Keratinocyte (primary cell): Measurements from ENCODE around the gene NDUFAF2. TPM values are rescaled to one million over a fixed set of nuclear protein-coding genes. Genes with fewer than 3 reads are reported as not detected.

Experiments
- DNase-seq: peaks from one replicate; pipeline ENCODE4 v3.0.0-alpha.2; 2011; ENCODE audit warnings: low read depth, missing footprints, low spot score
- FAIRE-seq: peaks from 2 replicates; lab custom pipeline; 2011; peaks lifted over from hg19 to GRCh38; lab: Jason Lieb, UNC
- H2AFZ ChIP-seq: 2 replicates; pipeline ENCODE4 v1.6.0; 2012; ENCODE audit warnings: low read length, control low read depth, inconsistent platforms; ENCODE audit not compliant: control insufficient read depth
- H3K27ac ChIP-seq: 2 replicates; pipeline ENCODE4 v1.5.1; 2011; ENCODE audit warnings: low read length; ENCODE audit not compliant: control insufficient read depth, insufficient read depth
- H3K27me3 ChIP-seq: 3 replicates; pipeline ENCODE4 v1.6.0; 2011; ENCODE audit warnings: low read length; ENCODE audit not compliant: control insufficient read depth, insufficient read depth; ENCODE audit errors: extremely low read depth
- H3K36me3 ChIP-seq, 2 experiments: 2 replicates in 1 of 2; 3 replicates in 1 of 2; pipeline ENCODE4 v1.5.1; 2011; ENCODE audit warnings: low read length in 2 of 2, mild to moderate bottlenecking in 1 of 2; ENCODE audit not compliant: control insufficient read depth in 2 of 2, insufficient read depth in 2 of 2; ENCODE audit errors: extremely low read depth in 1 of 2
- H3K4me1 ChIP-seq: 3 replicates; pipeline ENCODE4 v1.5.1; 2011; ENCODE audit warnings: low read length; ENCODE audit not compliant: control insufficient read depth, insufficient read depth; ENCODE audit errors: extremely low read depth
- H3K4me2 ChIP-seq: 3 replicates; pipeline ENCODE4 v1.6.0; 2011; ENCODE audit warnings: low read depth, low read length; ENCODE audit not compliant: control insufficient read depth, insufficient read depth; ENCODE audit errors: extremely low read depth
- H3K4me3 ChIP-seq, 3 experiments: fragments of 200-600 bp in 1 of 3; sonication (generic) in 1 of 3; 2 replicates in 2 of 3; 3 replicates in 1 of 3; pipeline ENCODE4 v1.5.1; 2011 to 2016; ENCODE audit warnings: low read length in 3 of 3, mild to moderate bottlenecking in 3 of 3, control low read depth in 2 of 3, inconsistent platforms in 1 of 3, low read depth in 1 of 3, mixed read lengths in 1 of 3, mixed run types in 1 of 3, moderate library complexity in 1 of 3; ENCODE audit not compliant: control insufficient read depth in 2 of 3, insufficient read depth in 2 of 3; ENCODE audit errors: extremely low read depth in 1 of 3
- H3K79me2 ChIP-seq: 2 replicates; pipeline ENCODE4 v1.6.0; 2012; ENCODE audit warnings: low read length; ENCODE audit not compliant: control insufficient read depth, insufficient read depth
- H3K9ac ChIP-seq: 3 replicates; pipeline ENCODE4 v1.6.0; 2011; ENCODE audit warnings: low read length; ENCODE audit not compliant: control insufficient read depth, insufficient read depth; ENCODE audit errors: extremely low read depth
- H3K9me1 ChIP-seq: 3 replicates; pipeline ENCODE4 v1.6.0; 2011; ENCODE audit warnings: low read length; ENCODE audit not compliant: control insufficient read depth, insufficient read depth; ENCODE audit errors: extremely low read depth
- H3K9me3 ChIP-seq: 2 replicates; pipeline ENCODE4 v1.5.1; 2012; ENCODE audit warnings: low read depth, low read length; ENCODE audit not compliant: control insufficient read depth
- H4K20me1 ChIP-seq: 3 replicates; pipeline ENCODE4 v1.6.0; 2011; ENCODE audit warnings: low read length; ENCODE audit not compliant: control insufficient read depth, insufficient read depth; ENCODE audit errors: extremely low read depth
- CTCF ChIP-seq, 3 experiments: IDR thresholded peaks in 1 of 3; conservative IDR thresholded peaks in 1 of 3; optimal IDR thresholded peaks in 1 of 3; 2 replicates in 2 of 3; 3 replicates in 1 of 3; pipeline versions ENCODE3 to v1.5.1; 2011; ENCODE audit warnings: low read length in 3 of 3, mild to moderate bottlenecking in 3 of 3, moderate library complexity in 2 of 3, control low read depth in 1 of 3, inconsistent platforms in 1 of 3; ENCODE audit not compliant: insufficient read depth in 2 of 3; ENCODE audit errors: extremely low read depth in 1 of 3
- EZH2 ChIP-seq: IDR thresholded peaks from one replicate; pipeline ENCODE4 v1.6.1; 2012; ENCODE audit warnings: inconsistent platforms, mild to moderate bottlenecking, low read length, moderate library complexity
- dilution Hi-C: fragments of 300-500 bp; cut with MboI; formaldehyde crosslinking; loops from one replicate; pipeline ENCODE4 v1.7.0; 2020; ENCODE audit warnings: low sequenced_read_pairs; ENCODE audit not compliant: extremely low pct_ligation_motif_present
- polyA plus RNA-seq, 5 experiments: library from polyadenylated mRNA; depleted of rRNA in 3 of 5; stranded (reverse) in 3 of 5; stranded (forward) in 1 of 5; unstranded in 1 of 5; fragments of >200 nt; gene quantifications; 1 replicate in 1 of 5; 2 replicates in 3 of 5; 3 replicates in 1 of 5; pipeline versions ENCODE4 v1.2.1 to v1.2.3, GENCODE V29; 2011 to 2012; ENCODE audit warnings: missing spikeins in 2 of 5, low read depth in 1 of 5, low replicate concordance in 1 of 5

Gene NDUFAF2
- polyA plus RNA-seq, 1 donor (not counting 4 experiments of a cell fraction or from before 2014, with no cell fraction given) = 62.3 TPM

GRCh38 chr5:60996368-60996767 is 51.4 kb downstream of the NDUFAF2 start:
- FAIRE-seq = no peak
- dilution Hi-C loops = no loop called here
- H3K9me1 ChIP-seq = no peaks in the 10 kb centered on the region

GRCh38 chr5:60997721-60998120 is 52.7 kb downstream of the NDUFAF2 start:
- Histone ChIP-seq H4K20me1 (no peaks in the 10 kb centered on the region), H3K4me1 (peaks cover 5% of the 10 kb centered on the region), H3K27ac (no peak overlapping the region), H3K27me3 (no peaks in the 10 kb centered on the region), H3K9ac (no peak overlapping the region), H3K36me3 (peaks cover 0 to 3% of the 10 kb centered on the region in 2 experiments), H3K9me3 (peaks cover 8% of the 10 kb centered on the region), H3K9me1 (no peaks in the 10 kb centered on the region), H3K79me2 (peaks cover 10% of the 10 kb centered on the region), H3K4me3 (no peak overlapping the region), H3K4me2 (no peak overlapping the region), H2AFZ (no peak overlapping the region)
- no peak for FAIRE-seq
- dilution Hi-C loops = no loop called here
- no peak for DNase-seq
- TF ChIP-seq EZH2 (no peak), CTCF (optimal IDR thresholded peaks at IDR 0.05 in 1 of 3, IDR thresholded peaks at IDR 0.05 in 1 of 3, conservative IDR thresholded peaks at IDR 0.05 in 1 of 3; ENCODE audit: extremely low read depth in 1 of 3, insufficient read depth in 2 of 3, low read length in 3 of 3) (no peak)

More at GRCh38 chr5:60996368-60996767, 51.4 kb downstream of the NDUFAF2 start:
- H4K20me1 ChIP-seq = no peaks in the 10 kb centered on the region
- H3K4me1 ChIP-seq = peaks cover 5% of the 10 kb centered on the region
- H3K9me3 ChIP-seq = peaks cover 8% of the 10 kb centered on the region
- H2AFZ ChIP-seq = no peak overlapping the region
- H3K27ac ChIP-seq = no peak overlapping the region
- TF ChIP-seq CTCF (optimal IDR thresholded peaks at IDR 0.05 in 1 of 3, IDR thresholded peaks at IDR 0.05 in 1 of 3, conservative IDR thresholded peaks at IDR 0.05 in 1 of 3; ENCODE audit: extremely low read depth in 1 of 3, insufficient read depth in 2 of 3, low read length in 3 of 3) = no peak
- no peak for TF ChIP-seq EZH2
- no peak overlapping the region for H3K4me2 ChIP-seq
- DNase-seq = no peak
- no peak overlapping the region for H3K4me3 ChIP-seq
- no peak overlapping the region for H3K9ac ChIP-seq
- peaks cover 0 to 3% of the 10 kb centered on the region in 2 experiments for H3K36me3 ChIP-seq
- no peaks in the 10 kb centered on the region for H3K27me3 ChIP-seq
- H3K79me2 ChIP-seq = peaks cover 13% of the 10 kb centered on the region
